HepG2 (cell line): Measurements from ENCODE around the gene PRPF38B. TPM values are rescaled to one million over a fixed set of nuclear protein-coding genes. Genes with fewer than 3 reads are reported as not detected.

ENCODE experiments used
- ATAC-seq: fragments of 200-7000 bp; cut with Tn5 transposase; 3 replicates; pipeline ENCODE4 v1.9.1; 2020; ENCODE audit warnings: mild to moderate bottlenecking, moderate library complexity
- BruUV-seq: library from RNA; stranded (reverse); fragments of 400-500 nt; replicated peaks from 2 replicates; lab custom pipeline; 2021; lab: Mats Ljungman, UMichigan
- CTCF ChIA-PET: fragments of 300-600 bp; formaldehyde crosslinking; extraction: SDS; loops from one replicate; lab custom pipeline; 2021; ENCODE audit warnings: low total read pairs, inconsistent platforms, low intra/inter-chr PET ratio; lab: Yijun Ruan, JAX
- POLR2A ChIA-PET: fragments of 350-600 bp; sonication (Branson Sonifier 250); formaldehyde crosslinking; loops from one replicate; lab custom pipeline; 2020; ENCODE audit warnings: antibody characterized with exemption, inconsistent platforms; lab: Yijun Ruan, JAX
- DNase-seq: peaks from one replicate; pipeline ENCODE4 v3.0.0-alpha.2; 2015; ENCODE audit warnings: low spot score
- FAIRE-seq: peaks from 3 replicates; lab custom pipeline; 2011; peaks lifted over from hg19 to GRCh38; lab: Jason Lieb, UNC
- H2AFZ ChIP-seq: one replicate; pipeline ENCODE4 v1.6.1; 2011; ENCODE audit warnings: low read length, inconsistent platforms
- H3K27ac ChIP-seq: fragments of 300-600 bp; 3 replicates; pipeline ENCODE4 v1.8.0; 2011; ENCODE audit warnings: mixed run types, mild to moderate bottlenecking, mixed read lengths, low read length, inconsistent platforms; ENCODE audit not compliant: insufficient read depth; ENCODE audit errors: extremely low read length
- H3K27me3 ChIP-seq, 2 experiments: fragments of 200-600 bp in 1 of 2; 2 replicates in 1 of 2; 3 replicates in 1 of 2; pipeline versions ENCODE4 v1.6.0 to v1.8.0; 2011; ENCODE audit warnings: low read length in 2 of 2, mild to moderate bottlenecking in 2 of 2, moderate library complexity in 2 of 2, inconsistent platforms in 1 of 2; ENCODE audit not compliant: insufficient read depth in 2 of 2, control insufficient read depth in 1 of 2
- H3K36me3 ChIP-seq, 2 experiments: fragments of 200-600 bp in 1 of 2; replicated peaks in 1 of 2; 2 replicates in 1 of 2; 3 replicates in 1 of 2; pipeline versions ENCODE4 v1.5.1 to v1.8.0; 2011; ENCODE audit warnings: low read length in 2 of 2, inconsistent platforms in 1 of 2; ENCODE audit not compliant: insufficient read depth in 2 of 2, control insufficient read depth in 1 of 2
- H3K4me1 ChIP-seq: 2 replicates; pipeline ENCODE4 v1.5.1; 2012; ENCODE audit warnings: low read length, inconsistent platforms; ENCODE audit not compliant: insufficient read depth
- H3K4me2 ChIP-seq: 2 replicates; pipeline ENCODE4 v1.6.0; 2011; ENCODE audit warnings: low read depth, low read length, inconsistent platforms
- H3K4me3 ChIP-seq, 3 experiments: fragments of 200-600 bp in 1 of 3; sonication (generic), shearing (Covaris generic) in 1 of 3; replicated peaks in 1 of 3; 2 replicates each; pipeline ENCODE4 v1.5.1; 2011 to 2016; ENCODE audit warnings: low read length in 3 of 3, inconsistent platforms in 2 of 3, low read depth in 2 of 3, mild to moderate bottlenecking in 2 of 3, control low read depth in 1 of 3, mixed read lengths in 1 of 3; ENCODE audit not compliant: insufficient read depth in 1 of 3
- H3K79me2 ChIP-seq: one replicate; pipeline ENCODE4 v1.6.1; 2011; ENCODE audit warnings: low read length, inconsistent platforms; ENCODE audit not compliant: insufficient read depth
- H3K9ac ChIP-seq: 2 replicates; pipeline ENCODE4 v1.6.0; 2011; ENCODE audit warnings: mild to moderate bottlenecking, low read depth, low read length, inconsistent platforms; ENCODE audit not compliant: insufficient read depth
- H3K9me3 ChIP-seq: 2 replicates; pipeline ENCODE4 v1.5.1; 2012; ENCODE audit warnings: mild to moderate bottlenecking, low read length
- H4K20me1 ChIP-seq: 2 replicates; pipeline ENCODE4 v1.6.0; 2011; ENCODE audit warnings: inconsistent platforms, mild to moderate bottlenecking, low read length, moderate library complexity; ENCODE audit not compliant: insufficient read depth
- ARNTL ChIP-seq: sonication (generic); formaldehyde crosslinking; IDR thresholded peaks from 2 replicates; pipeline ENCODE4 v1.4.0; 2020; ENCODE audit warnings: mild to moderate bottlenecking, missing genetic modification reagents
- CEBPB ChIP-seq: IDR thresholded peaks from 2 replicates; pipeline ENCODE4 v1.6.1; 2011; ENCODE audit warnings: low read depth, low read length, improper control_type of control experiment, borderline replicate concordance
- CEBPG ChIP-seq: IDR thresholded peaks from 2 replicates; pipeline ENCODE4 v1.6.1; 2016
- HNRNPK ChIP-seq: fragments of 200-400 bp; formaldehyde crosslinking; IDR thresholded peaks from 2 replicates; pipeline ENCODE4 v1.6.1; 2018; ENCODE audit warnings: low read length, low read depth, moderate library complexity, mild to moderate bottlenecking; ENCODE audit not compliant: poor library complexity, severe bottlenecking
- HNRNPL ChIP-seq: fragments of 200-400 bp; formaldehyde crosslinking; IDR thresholded peaks from 2 replicates; pipeline ENCODE4 v1.6.1; 2017; ENCODE audit warnings: mild to moderate bottlenecking, low read depth, low read length
- MAFK ChIP-seq, 2 experiments: IDR thresholded peaks in 1 of 2; conservative IDR thresholded peaks in 1 of 2; 2 replicates each; pipeline ENCODE4 v1.6.1; 2011; ENCODE audit warnings: improper control_type of control experiment in 2 of 2, low read length in 2 of 2
- MXD3 ChIP-seq: IDR thresholded peaks from 2 replicates; pipeline ENCODE4 v1.6.1; 2016; ENCODE audit warnings: mild to moderate bottlenecking, missing biosample characterization, missing genetic modification reagents
- NCOA1 ChIP-seq: sonication (generic); formaldehyde crosslinking; IDR thresholded peaks from 2 replicates; pipeline ENCODE4 v1.9.0; 2021; ENCODE audit warnings: missing genetic modification reagents
- PPARG ChIP-seq: conservative IDR thresholded peaks from 2 replicates; pipeline ENCODE4 v1.6.1; 2016; ENCODE audit warnings: missing biosample characterization, missing genetic modification reagents
- TMF1 ChIP-seq: sonication (generic); formaldehyde crosslinking; IDR thresholded peaks from 2 replicates; pipeline ENCODE4 v1.8.1; 2022; ENCODE audit warnings: low read depth, missing genetic modification reagents
- TRIM24 ChIP-seq: sonication (generic); formaldehyde crosslinking; IDR thresholded peaks from 2 replicates; pipeline ENCODE4 v1.8.0; 2022; ENCODE audit warnings: mild to moderate bottlenecking, missing genetic modification reagents
- ZBTB42 ChIP-seq: sonication (generic); formaldehyde crosslinking; IDR thresholded peaks from 2 replicates; pipeline ENCODE4 v1.5.0; 2020; ENCODE audit warnings: mild to moderate bottlenecking, missing genetic modification reagents
- ZFY ChIP-seq: sonication (generic); formaldehyde crosslinking; IDR thresholded peaks from 2 replicates; pipeline ENCODE4 v1.4.0; 2020; ENCODE audit warnings: missing genetic modification reagents
- ZNF160 ChIP-seq: sonication (generic); formaldehyde crosslinking; IDR thresholded peaks from 2 replicates; pipeline ENCODE4 v1.8.0; 2022; ENCODE audit warnings: mild to moderate bottlenecking, inconsistent platforms, missing genetic modification reagents
- ZNF24 ChIP-seq: fragments of 450-650 bp; IDR thresholded peaks from 2 replicates; pipeline ENCODE4 v1.6.1; 2017; ENCODE audit warnings: antibody characterized with exemption, mild to moderate bottlenecking
- ZNF251 ChIP-seq: sonication (generic); formaldehyde crosslinking; IDR thresholded peaks from 2 replicates; pipeline ENCODE4 v1.9.0; 2021; ENCODE audit warnings: mild to moderate bottlenecking, missing genetic modification reagents
- ZNF292 ChIP-seq: sonication (generic); formaldehyde crosslinking; IDR thresholded peaks from 2 replicates; pipeline ENCODE4 v1.8.1; 2022; ENCODE audit warnings: mild to moderate bottlenecking, low read depth, missing genetic modification reagents, borderline replicate concordance
- ZNF317 ChIP-seq: sonication (generic); formaldehyde crosslinking; IDR thresholded peaks from 2 replicates; pipeline ENCODE4 v1.5.0; 2020; ENCODE audit warnings: mild to moderate bottlenecking, missing genetic modification reagents
- ZNF512B ChIP-seq: sonication (generic); formaldehyde crosslinking; IDR thresholded peaks from 2 replicates; pipeline ENCODE4 v1.5.1; 2020; ENCODE audit warnings: missing genetic modification reagents, mild to moderate bottlenecking, borderline replicate concordance
- ZNF614 ChIP-seq: IDR thresholded peaks from 2 replicates; pipeline ENCODE4 v1.6.1; 2018; ENCODE audit warnings: missing biosample characterization, missing genetic modification reagents, inconsistent platforms, borderline replicate concordance
- ZNF629 ChIP-seq: sonication (generic); formaldehyde crosslinking; conservative IDR thresholded peaks from 2 replicates; pipeline ENCODE4 v1.5.0; 2020; ENCODE audit warnings: missing genetic modification reagents
- ZNF652 ChIP-seq: IDR thresholded peaks from 2 replicates; pipeline ENCODE4 v1.6.1; 2016; ENCODE audit warnings: low read depth, borderline replicate concordance
- ZNF777 ChIP-seq: sonication (generic); formaldehyde crosslinking; IDR thresholded peaks from 2 replicates; pipeline ENCODE4 v1.4.0; 2020; ENCODE audit warnings: missing genetic modification reagents
- ZNF83 ChIP-seq: sonication (generic); formaldehyde crosslinking; IDR thresholded peaks from 2 replicates; pipeline ENCODE4 v1.4.0; 2020; ENCODE audit warnings: missing genetic modification reagents, mild to moderate bottlenecking, borderline replicate concordance
- WGBS: methylation state at CpG from one replicate; pipeline ENCODE4 v1.1.6; 2017; ENCODE audit warnings: low lambda C conversion rate; 5-methylcytosine and 5-hydroxymethylcytosine counted together
- in situ Hi-C: cut with HindIII; loops from 2 replicates; pipeline ENCODE4 v1.10.0; 2017; ENCODE audit warnings: low pct_unique_long_range_greater_than_20kb; ENCODE audit not compliant: extremely low pct_ligation_motif_present
- intact Hi-C: fragments of 100-400 bp; cut with micrococcal nuclease; formaldehyde crosslinking; loops from one replicate; pipeline ENCODE4 v1.10.0; 2022; ENCODE audit not compliant: unreplicated experiment
- polyA plus RNA-seq, 8 experiments: library from polyadenylated mRNA; depleted of rRNA in 3 of 8; stranded (reverse) in 7 of 8; unstranded in 1 of 8; fragments of >200 nt; fragmentation: Illumina TruSeq in 4 of 8; extraction: Trizol in 4 of 8; gene quantifications; 2 replicates each; pipeline versions ENCODE4 v1.2.1 to v1.2.3, GENCODE V29; 2011 to 2016; ENCODE audit warnings: low read depth in 4 of 8, missing spikeins in 1 of 8, mixed read lengths in 1 of 8; ENCODE audit not compliant: insufficient read depth in 1 of 8
- total RNA-seq, 5 experiments: library from RNA; depleted of rRNA; stranded (reverse); fragments of >200 nt; fragmentation: Illumina TruSeq; extraction: Trizol; gene quantifications; 2 replicates each; pipeline ENCODE4 v1.2.3, GENCODE V29; 2016; ENCODE audit warnings: low read depth in 1 of 5

The PRPF38B gene
- total and polyA plus RNA-seq, 2 of the 13 experiments (the other 11 are each of a cell fraction or from before 2014, with no cell fraction given): 25.7 to 29.7 TPM

GRCh38 chr1:108716437-108717230 lies 24.5 kb downstream of the PRPF38B start (continued):
- TF ChIP-seq ZNF83 (no peak), ZNF292 (no peak), ZFY (CRISPR knock-in tag) (no peak), ZNF629 (no peak), TRIM24 (no peak), ZNF512B (CRISPR knock-in tag) (no peak), HNRNPL (no peak)

DNA sequence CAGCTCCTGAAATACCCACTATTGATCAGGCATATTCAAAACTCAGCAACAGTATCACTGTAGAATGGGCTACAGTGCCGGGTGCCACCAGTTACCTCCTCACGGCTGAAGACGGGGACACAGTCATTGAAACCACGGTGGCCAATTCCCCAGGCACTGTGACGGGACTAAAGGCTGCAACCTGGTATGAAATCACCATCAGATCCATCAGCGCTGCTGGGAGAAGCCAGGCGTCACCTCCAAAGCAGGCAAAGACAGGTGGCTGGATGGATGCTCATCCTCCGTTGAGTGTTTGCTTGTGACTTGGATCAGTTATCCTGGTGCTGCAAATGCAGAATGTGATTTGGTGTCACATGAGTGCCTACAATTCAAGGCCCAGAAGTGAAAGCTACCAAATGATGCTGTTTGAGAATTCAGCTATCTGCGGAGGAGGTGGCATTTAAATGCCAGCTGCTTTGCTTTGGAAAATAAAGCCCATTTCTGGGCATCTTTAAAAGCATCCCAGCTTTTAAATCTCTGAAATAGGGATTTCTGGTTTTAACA lies 25.7 kb downstream of the PRPF38B start:
- Histone ChIP-seq H4K20me1 (no peaks in the 10 kb centered on the region), H3K4me1 (peaks cover 33% of the 10 kb centered on the region), H3K36me3 (no peaks in the 10 kb centered on the region), H3K79me2 (no peaks in the 10 kb centered on the region), H3K27ac (no peak overlapping the region), H3K27me3 (peaks cover 1 to 15% of the 10 kb centered on the region in 2 experiments; a peak in 4 of 5 replicates), H3K4me2 (no peak overlapping the region), H3K9me3 (no peaks in the 10 kb centered on the region), H3K9ac (no peak overlapping the region), H2AFZ (no peak overlapping the region), H3K4me3 (no peak overlapping the region)
- CTCF ChIA-PET: no interaction called here
- ATAC-seq: no peak
- 100% methylated on average over 2 of the region's 9 CpGs for WGBS
- no peak for DNase-seq
- in situ Hi-C loops (no loop called here), intact Hi-C loops (no loop called here)
- no TSS peak for BruUV-seq
- no peak for FAIRE-seq
- POLR2A ChIA-PET: no interaction called here
- TF ChIP-seq MXD3 (CRISPR knock-in tag) (no peak), MAFK (conservative IDR thresholded peaks at IDR 0.05 in 1 of 2, IDR thresholded peaks at IDR 0.05 in 1 of 2; ENCODE audit: low read length in 2 of 2) (no peak), ZNF777 (CRISPR knock-in tag) (no peak), ZNF160 (CRISPR knock-in tag) (no peak), HNRNPK (no peak), ZNF251 (no peak), ZNF614 (no peak), TMF1 (CRISPR knock-in tag) (no peak), ZNF652 (CRISPR knock-in tag) (no peak), CEBPB (no peak), NCOA1 (CRISPR knock-in tag) (no peak), ZNF317 (CRISPR knock-in tag) (no peak), PPARG (CRISPR knock-in tag) (no peak), CEBPG (CRISPR knock-in tag) (no peak), ARNTL (CRISPR knock-in tag) (no peak), ZBTB42 (no peak), ZNF24 (no peak)
